SU-DHL-6 (cell line): ENCODE measurements around the gene TIMP4.

ENCODE experiments used
- EZH2phosphoT487 ChIP-seq: fragments of 200-600 bp; sonication (generic), shearing (Covaris generic); conservative IDR thresholded peaks from 2 replicates; pipeline ENCODE4 v1.6.1; 2018; ENCODE audit warnings: mild to moderate bottlenecking, antibody characterized with exemption, low read length, moderate library complexity, mixed read lengths
- TF ChIP-seq, protein P1 (sequence below): fragments of 200-600 bp; sonication (generic); IDR thresholded peaks from one replicate; pipeline ENCODE4 v1.5.1; 2017; ENCODE audit warnings: antibody characterized with exemption, mild to moderate bottlenecking, low read length, moderate library complexity; ENCODE audit not compliant: insufficient read depth, poor library complexity, severe bottlenecking

GRCh38 chr3:12139111-12139511, 19.6 kb downstream of the TIMP4 start:
- TF ChIP-seq, protein P1, sequence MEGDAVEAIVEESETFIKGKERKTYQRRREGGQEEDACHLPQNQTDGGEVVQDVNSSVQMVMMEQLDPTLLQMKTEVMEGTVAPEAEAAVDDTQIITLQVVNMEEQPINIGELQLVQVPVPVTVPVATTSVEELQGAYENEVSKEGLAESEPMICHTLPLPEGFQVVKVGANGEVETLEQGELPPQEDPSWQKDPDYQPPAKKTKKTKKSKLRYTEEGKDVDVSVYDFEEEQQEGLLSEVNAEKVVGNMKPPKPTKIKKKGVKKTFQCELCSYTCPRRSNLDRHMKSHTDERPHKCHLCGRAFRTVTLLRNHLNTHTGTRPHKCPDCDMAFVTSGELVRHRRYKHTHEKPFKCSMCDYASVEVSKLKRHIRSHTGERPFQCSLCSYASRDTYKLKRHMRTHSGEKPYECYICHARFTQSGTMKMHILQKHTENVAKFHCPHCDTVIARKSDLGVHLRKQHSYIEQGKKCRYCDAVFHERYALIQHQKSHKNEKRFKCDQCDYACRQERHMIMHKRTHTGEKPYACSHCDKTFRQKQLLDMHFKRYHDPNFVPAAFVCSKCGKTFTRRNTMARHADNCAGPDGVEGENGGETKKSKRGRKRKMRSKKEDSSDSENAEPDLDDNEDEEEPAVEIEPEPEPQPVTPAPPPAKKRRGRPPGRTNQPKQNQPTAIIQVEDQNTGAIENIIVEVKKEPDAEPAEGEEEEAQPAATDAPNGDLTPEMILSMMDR = no peak
- TF ChIP-seq EZH2phosphoT487 = no peak
